ENCODE measurements around the gene PAX7.
"Not testable (repeated sequence)": the region's sequence is repeated elsewhere in the genome, so short reads cannot be mapped to it uniquely, and the experiment has no call there.

PAX7 gene

DNA sequence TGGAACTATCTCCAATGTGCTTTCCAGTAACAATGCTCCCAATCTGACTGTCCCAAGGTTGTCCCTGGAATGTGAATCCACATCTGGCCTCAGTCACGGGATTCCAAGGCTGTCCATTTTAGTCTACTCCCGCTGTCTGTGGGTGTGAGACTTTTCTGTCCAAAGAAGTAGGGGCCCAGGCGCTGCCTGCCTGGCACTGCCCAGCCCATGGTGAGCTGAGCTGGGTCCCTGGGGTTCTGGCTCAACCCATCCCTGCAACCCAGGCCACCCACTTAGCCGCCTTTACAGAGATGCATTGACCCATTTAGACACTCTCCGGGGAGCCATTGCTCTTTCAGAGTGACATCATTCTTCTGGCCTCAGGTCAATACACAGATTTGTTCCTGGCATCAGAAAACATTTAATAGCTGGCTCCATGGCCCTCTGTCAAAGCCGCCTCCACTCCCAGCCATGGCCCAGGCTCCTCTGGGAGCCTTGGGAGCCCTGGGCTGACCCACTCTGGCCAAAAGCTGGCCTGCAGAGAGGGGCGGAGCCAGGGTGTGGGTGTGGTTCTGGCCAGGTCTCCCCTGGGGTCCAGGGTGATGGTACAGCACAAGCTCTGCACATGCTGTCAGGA, 47.2 kb upstream of the PAX7 start:
- TF ChIP-seq POLR2AphosphoS5 (IDR thresholded peaks at IDR 0.05; ENCODE audit: low read depth), result no peak
- TF ChIP-seq, protein P1, sequence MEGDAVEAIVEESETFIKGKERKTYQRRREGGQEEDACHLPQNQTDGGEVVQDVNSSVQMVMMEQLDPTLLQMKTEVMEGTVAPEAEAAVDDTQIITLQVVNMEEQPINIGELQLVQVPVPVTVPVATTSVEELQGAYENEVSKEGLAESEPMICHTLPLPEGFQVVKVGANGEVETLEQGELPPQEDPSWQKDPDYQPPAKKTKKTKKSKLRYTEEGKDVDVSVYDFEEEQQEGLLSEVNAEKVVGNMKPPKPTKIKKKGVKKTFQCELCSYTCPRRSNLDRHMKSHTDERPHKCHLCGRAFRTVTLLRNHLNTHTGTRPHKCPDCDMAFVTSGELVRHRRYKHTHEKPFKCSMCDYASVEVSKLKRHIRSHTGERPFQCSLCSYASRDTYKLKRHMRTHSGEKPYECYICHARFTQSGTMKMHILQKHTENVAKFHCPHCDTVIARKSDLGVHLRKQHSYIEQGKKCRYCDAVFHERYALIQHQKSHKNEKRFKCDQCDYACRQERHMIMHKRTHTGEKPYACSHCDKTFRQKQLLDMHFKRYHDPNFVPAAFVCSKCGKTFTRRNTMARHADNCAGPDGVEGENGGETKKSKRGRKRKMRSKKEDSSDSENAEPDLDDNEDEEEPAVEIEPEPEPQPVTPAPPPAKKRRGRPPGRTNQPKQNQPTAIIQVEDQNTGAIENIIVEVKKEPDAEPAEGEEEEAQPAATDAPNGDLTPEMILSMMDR (IDR thresholded peaks at IDR 0.05; ENCODE audit: insufficient read depth, low read length), result no peak
- no peak for TF ChIP-seq SPI1 (IDR thresholded peaks at IDR 0.05; ENCODE audit: borderline replicate concordance, low read depth)
- no peak for TF ChIP-seq GABPA (IDR thresholded peaks at IDR 0.05; ENCODE audit: low read depth)
- TF ChIP-seq, protein P2, sequence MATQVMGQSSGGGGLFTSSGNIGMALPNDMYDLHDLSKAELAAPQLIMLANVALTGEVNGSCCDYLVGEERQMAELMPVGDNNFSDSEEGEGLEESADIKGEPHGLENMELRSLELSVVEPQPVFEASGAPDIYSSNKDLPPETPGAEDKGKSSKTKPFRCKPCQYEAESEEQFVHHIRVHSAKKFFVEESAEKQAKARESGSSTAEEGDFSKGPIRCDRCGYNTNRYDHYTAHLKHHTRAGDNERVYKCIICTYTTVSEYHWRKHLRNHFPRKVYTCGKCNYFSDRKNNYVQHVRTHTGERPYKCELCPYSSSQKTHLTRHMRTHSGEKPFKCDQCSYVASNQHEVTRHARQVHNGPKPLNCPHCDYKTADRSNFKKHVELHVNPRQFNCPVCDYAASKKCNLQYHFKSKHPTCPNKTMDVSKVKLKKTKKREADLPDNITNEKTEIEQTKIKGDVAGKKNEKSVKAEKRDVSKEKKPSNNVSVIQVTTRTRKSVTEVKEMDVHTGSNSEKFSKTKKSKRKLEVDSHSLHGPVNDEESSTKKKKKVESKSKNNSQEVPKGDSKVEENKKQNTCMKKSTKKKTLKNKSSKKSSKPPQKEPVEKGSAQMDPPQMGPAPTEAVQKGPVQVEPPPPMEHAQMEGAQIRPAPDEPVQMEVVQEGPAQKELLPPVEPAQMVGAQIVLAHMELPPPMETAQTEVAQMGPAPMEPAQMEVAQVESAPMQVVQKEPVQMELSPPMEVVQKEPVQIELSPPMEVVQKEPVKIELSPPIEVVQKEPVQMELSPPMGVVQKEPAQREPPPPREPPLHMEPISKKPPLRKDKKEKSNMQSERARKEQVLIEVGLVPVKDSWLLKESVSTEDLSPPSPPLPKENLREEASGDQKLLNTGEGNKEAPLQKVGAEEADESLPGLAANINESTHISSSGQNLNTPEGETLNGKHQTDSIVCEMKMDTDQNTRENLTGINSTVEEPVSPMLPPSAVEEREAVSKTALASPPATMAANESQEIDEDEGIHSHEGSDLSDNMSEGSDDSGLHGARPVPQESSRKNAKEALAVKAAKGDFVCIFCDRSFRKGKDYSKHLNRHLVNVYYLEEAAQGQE (IDR thresholded peaks at IDR 0.05; ENCODE audit: insufficient replicate concordance, low read depth), result no peak
- H3K27me3 ChIP-seq (ENCODE audit: insufficient read depth, poor library complexity, severe bottlenecking), result no peaks in the 10 kb centered on the region
- H3K27ac ChIP-seq (replicated peaks), result no peak overlapping the region
- DNase-seq (ENCODE audit: low read depth in 1 of 2, low spot score in 1 of 2), result no peak
- H3K4me3 ChIP-seq (replicated peaks; ENCODE audit: insufficient read depth, low read length), result no peak overlapping the region

DNA sequence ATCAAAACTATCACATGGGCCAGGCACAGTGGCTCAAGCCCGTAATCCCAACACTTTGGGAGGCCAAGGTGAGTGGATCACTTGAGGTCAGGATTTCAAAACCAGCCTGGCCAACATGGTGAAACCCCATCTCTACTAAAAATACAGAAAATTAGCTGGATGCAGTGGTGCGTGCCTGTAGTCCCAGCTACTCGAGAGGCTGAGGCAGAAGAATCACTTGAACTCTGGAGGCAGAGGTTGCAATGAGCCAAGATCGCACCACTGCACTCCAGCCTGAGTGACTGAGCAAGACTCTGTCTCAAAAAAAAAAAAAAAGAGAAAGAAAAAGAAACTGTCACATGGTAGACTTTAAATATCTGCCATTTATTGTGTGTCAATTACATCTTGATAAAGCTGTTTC, 44.6 kb upstream of the PAX7 start:
- H3K27me3 ChIP-seq (ENCODE audit: insufficient read depth, poor library complexity, severe bottlenecking); H3K4me3 ChIP-seq (replicated peaks; ENCODE audit: insufficient read depth, low read length); H3K27ac ChIP-seq (replicated peaks); DNase-seq (ENCODE audit: low read depth in 1 of 2, low spot score in 1 of 2): not testable (repeated sequence)

DNA sequence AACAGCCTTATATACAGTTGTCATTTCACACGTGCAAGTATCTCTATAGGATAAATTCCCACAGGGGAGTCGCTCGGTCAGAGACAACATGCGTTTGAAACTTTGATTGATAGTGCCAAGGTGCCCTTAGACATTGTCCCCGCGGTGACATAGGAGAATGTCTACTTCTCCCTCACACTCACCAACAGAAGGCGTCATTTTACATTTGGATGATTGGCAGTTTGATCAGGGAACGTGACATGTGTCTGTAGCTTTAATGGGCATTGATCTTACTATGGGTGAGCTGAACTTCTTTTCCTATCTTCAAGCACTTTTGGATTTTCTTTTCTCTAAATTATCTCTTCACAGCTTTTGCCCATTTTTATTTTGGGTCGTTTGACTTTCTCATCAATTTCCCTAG, 42.6 kb upstream of the PAX7 start:
- TF ChIP-seq, protein P1 (IDR thresholded peaks at IDR 0.05; ENCODE audit: insufficient read depth, low read length), result no peak
- no peak for TF ChIP-seq POLR2AphosphoS5 (IDR thresholded peaks at IDR 0.05; ENCODE audit: low read depth)
- TF ChIP-seq, protein P2 (IDR thresholded peaks at IDR 0.05; ENCODE audit: insufficient replicate concordance, low read depth), result no peak
- TF ChIP-seq SPI1 (IDR thresholded peaks at IDR 0.05; ENCODE audit: borderline replicate concordance, low read depth), result no peak
- no peak for TF ChIP-seq GABPA (IDR thresholded peaks at IDR 0.05; ENCODE audit: low read depth)
- no peaks in the 10 kb centered on the region for H3K27me3 ChIP-seq (ENCODE audit: insufficient read depth, poor library complexity, severe bottlenecking)
- no peak for DNase-seq (ENCODE audit: low read depth in 1 of 2, low spot score in 1 of 2)

DNA sequence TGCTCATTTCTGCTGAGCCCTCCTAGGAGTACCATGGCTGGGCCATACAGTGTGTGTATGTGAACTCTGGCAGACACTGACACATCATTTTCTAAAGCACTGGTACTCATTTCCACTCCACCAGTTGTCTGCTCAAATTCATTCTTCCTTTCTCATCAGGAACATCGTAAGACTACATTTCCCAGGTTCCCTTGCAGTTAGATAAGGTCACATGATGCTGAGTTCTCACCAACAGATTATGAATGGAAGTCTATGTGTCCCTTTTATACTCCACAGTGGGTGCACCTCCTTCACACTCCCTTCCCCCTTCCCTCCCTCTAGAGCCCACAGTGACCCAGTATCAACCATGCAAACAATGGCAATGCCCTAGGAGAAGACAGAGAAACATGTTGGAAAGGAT, 38.3 kb upstream of the PAX7 start:
- H3K27me3 ChIP-seq (ENCODE audit: insufficient read depth, poor library complexity, severe bottlenecking), result no peaks in the 10 kb centered on the region
- no peak overlapping the region for H3K27ac ChIP-seq (replicated peaks)
- H3K4me3 ChIP-seq (replicated peaks; ENCODE audit: insufficient read depth, low read length), result no peak overlapping the region
- no peak for TF ChIP-seq POLR2AphosphoS5 (IDR thresholded peaks at IDR 0.05; ENCODE audit: low read depth)
- TF ChIP-seq GABPA (IDR thresholded peaks at IDR 0.05; ENCODE audit: low read depth), result no peak
- TF ChIP-seq, protein P2 (IDR thresholded peaks at IDR 0.05; ENCODE audit: insufficient replicate concordance, low read depth), result no peak
- TF ChIP-seq SPI1 (IDR thresholded peaks at IDR 0.05; ENCODE audit: borderline replicate concordance, low read depth), result no peak
- TF ChIP-seq, protein P1 (IDR thresholded peaks at IDR 0.05; ENCODE audit: insufficient read depth, low read length), result no peak
- no peak for DNase-seq (ENCODE audit: low read depth in 1 of 2, low spot score in 1 of 2)

More for the DNA sequence above, 42.6 kb upstream of the PAX7 start:
- Histone ChIP-seq H3K27ac (replicated peaks) (no peak overlapping the region), H3K4me3 (replicated peaks; ENCODE audit: insufficient read depth, low read length) (no peak overlapping the region)

Measured in HL-60 (cell line).